HCT116 (cell line): Measurements from ENCODE around the gene VSIG10. TPM values are rescaled to one million over a fixed set of nuclear protein-coding genes. Genes with fewer than 3 reads are reported as not detected.
"Not testable (repeated sequence)": the region's sequence is repeated elsewhere in the genome, so short reads cannot be mapped to it uniquely, and the experiment has no call there.

Experiments used
- ATAC-seq: fragments of 200-7000 bp; cut with Tn5 transposase; 2 replicates; pipeline ENCODE4 v1.9.1; 2020; ENCODE audit warnings: mild to moderate bottlenecking, moderate library complexity
- BruUV-seq: library from RNA; stranded (reverse); fragments of 400-500 nt; replicated peaks from 2 replicates; lab custom pipeline; 2021; lab: Mats Ljungman, UMichigan
- CTCF ChIA-PET: fragments of 300-600 bp; sonication (Branson Sonifier 250); formaldehyde crosslinking; loops from one replicate; lab custom pipeline; 2021; ENCODE audit warnings: antibody characterized with exemption; lab: Charles Lee
- POLR2A ChIA-PET: fragments of 300-600, 350-600 bp; sonication (Branson Sonifier 250); formaldehyde crosslinking; loops from one replicate; lab custom pipeline; 2021; ENCODE audit warnings: antibody characterized with exemption; lab: Charles Lee
- RAD21 ChIA-PET, 2 experiments: fragments of 300-600 bp; sonication (Branson Sonifier 250); formaldehyde crosslinking; loops; one replicate each; lab custom pipeline; 2023; ENCODE audit warnings: low total read pairs in 2 of 2; ENCODE audit not compliant: uncharacterized antibody in 2 of 2, unreplicated experiment in 2 of 2, low non-redundant PET in 1 of 2; lab: Charles Lee
- DNase-seq: peaks from one replicate; pipeline ENCODE4 v3.0.0-alpha.2; 2010; ENCODE audit warnings: low read depth, low spot score
- H2AFZ ChIP-seq: fragments of 200-600 bp; shearing (Covaris generic), sonication (generic); 2 replicates; pipeline ENCODE4 v1.6.1; 2017; ENCODE audit warnings: low read depth, mixed run types, mixed read lengths, antibody characterized with exemption, low read length; ENCODE audit not compliant: poor library complexity, severe bottlenecking
- H3K27ac ChIP-seq: 2 replicates; pipeline ENCODE4 v1.5.1; 2012; ENCODE audit warnings: low read depth, low read length
- H3K27me3 ChIP-seq: fragments of 200-600 bp; sonication (generic); 2 replicates; pipeline ENCODE4 v1.6.1; 2016; ENCODE audit warnings: mixed run types, low read length, mixed read lengths; ENCODE audit not compliant: insufficient read depth
- H3K36me3 ChIP-seq, 2 experiments: fragments of 200-500 bp in 1 of 2; fragments of 200-600 bp in 1 of 2; sonication (Bioruptor generic) in 1 of 2; sonication (generic) in 1 of 2; 2 replicates each; pipeline versions ENCODE4 v1.5.1 to v1.6.1; 2014 to 2016; ENCODE audit warnings: low read length in 2 of 2, inconsistent platforms in 1 of 2, mixed read lengths in 1 of 2, mixed run types in 1 of 2; ENCODE audit not compliant: insufficient read depth in 2 of 2, control insufficient read depth in 1 of 2
- H3K4me1 ChIP-seq, 2 experiments: fragments of 200-600 bp in 1 of 2; sonication (generic) in 1 of 2; 2 replicates each; pipeline versions ENCODE4 v1.5.1 to v1.6.1; 2012 to 2017; ENCODE audit warnings: low read length in 2 of 2, inconsistent platforms in 1 of 2, mild to moderate bottlenecking in 1 of 2, mixed read lengths in 1 of 2, mixed run types in 1 of 2, moderate library complexity in 1 of 2; ENCODE audit not compliant: insufficient read depth in 2 of 2, control insufficient read depth in 1 of 2
- H3K4me2 ChIP-seq: fragments of 200-600 bp; sonication (generic); 2 replicates; pipeline ENCODE4 v1.6.1; 2017; ENCODE audit warnings: mixed run types, low read length, mixed read lengths
- H3K4me3 ChIP-seq, 2 experiments: fragments of 200-600 bp in 1 of 2; sonication (generic) in 1 of 2; replicated peaks in 1 of 2; 2 replicates each; pipeline ENCODE4 v1.5.1; 2011 to 2016; ENCODE audit warnings: low read length in 2 of 2, control low read depth in 1 of 2, low read depth in 1 of 2, mild to moderate bottlenecking in 1 of 2, mixed read lengths in 1 of 2, mixed run types in 1 of 2
- H3K79me2 ChIP-seq: fragments of 200-600 bp; sonication (generic); 2 replicates; pipeline ENCODE4 v1.6.1; 2017; ENCODE audit warnings: mild to moderate bottlenecking, mixed run types, low read length, moderate library complexity, mixed read lengths; ENCODE audit not compliant: insufficient read depth
- H3K9ac ChIP-seq: fragments of 200-600 bp; sonication (generic); 2 replicates; pipeline ENCODE4 v1.6.1; 2016; ENCODE audit warnings: low read length, mixed read lengths
- H3K9me2 ChIP-seq: fragments of 200-600 bp; sonication (generic), shearing (Covaris generic); 2 replicates; pipeline ENCODE4 v1.6.1; 2017; ENCODE audit warnings: mixed run types, mild to moderate bottlenecking, moderate library complexity; ENCODE audit not compliant: insufficient read depth
- H3K9me3 ChIP-seq, 2 experiments: fragments of 200-500 bp in 1 of 2; fragments of 200-600 bp in 1 of 2; sonication (Bioruptor generic) in 1 of 2; sonication (generic) in 1 of 2; 2 replicates each; pipeline ENCODE4 v1.6.1; 2014 to 2017; ENCODE audit warnings: low read length in 2 of 2, mixed read lengths in 2 of 2, inconsistent platforms in 1 of 2, low read depth in 1 of 2, mild to moderate bottlenecking in 1 of 2, mixed run types in 1 of 2, moderate library complexity in 1 of 2; ENCODE audit not compliant: control insufficient read depth in 1 of 2, insufficient read depth in 1 of 2
- H4K20me1 ChIP-seq: fragments of 200-600 bp; sonication (generic), shearing (Covaris generic); 2 replicates; pipeline ENCODE4 v1.6.1; 2017; ENCODE audit warnings: mixed run types, mild to moderate bottlenecking, moderate library complexity; ENCODE audit not compliant: insufficient read depth
- CBX3 ChIP-seq: IDR thresholded peaks from 2 replicates; pipeline ENCODE4 v1.6.1; 2012; ENCODE audit warnings: low read depth
- ELF1 ChIP-seq: IDR thresholded peaks from 2 replicates; pipeline ENCODE4 v1.6.1; 2012; ENCODE audit warnings: low read depth, borderline replicate concordance
- FOSL1 ChIP-seq: IDR thresholded peaks from 2 replicates; pipeline ENCODE4 v1.6.1; 2012; ENCODE audit warnings: low read depth
- JUND ChIP-seq: IDR thresholded peaks from 2 replicates; pipeline ENCODE4 v1.6.1; 2012
- POLR2A ChIP-seq: IDR thresholded peaks from 2 replicates; pipeline ENCODE4 v1.7.0; 2011; ENCODE audit warnings: borderline replicate concordance; ENCODE audit not compliant: insufficient read depth, insufficient read length; ENCODE audit errors: extremely low read depth
- POLR2AphosphoS5 ChIP-seq: IDR thresholded peaks from 2 replicates; pipeline ENCODE4 v1.6.1; 2011; ENCODE audit warnings: mild to moderate bottlenecking, low read depth, low read length, moderate library complexity
- SIN3A ChIP-seq: IDR thresholded peaks from 2 replicates; pipeline ENCODE4 v1.6.1; 2012; ENCODE audit warnings: low read depth
- SP1 ChIP-seq: IDR thresholded peaks from 2 replicates; pipeline ENCODE4 v1.6.1; 2012; ENCODE audit warnings: low read depth
- YY1 ChIP-seq: IDR thresholded peaks from 2 replicates; pipeline ENCODE4 v1.6.1; 2011; ENCODE audit warnings: low read length, low read depth, moderate library complexity, mild to moderate bottlenecking; ENCODE audit not compliant: insufficient replicate concordance; ENCODE audit errors: extremely low read depth
- ZFX ChIP-seq: fragments of 450-650 bp; IDR thresholded peaks from 2 replicates; pipeline ENCODE4 v1.6.1; 2017
- intact Hi-C: fragments of 100-400 bp; cut with micrococcal nuclease; formaldehyde crosslinking; loops from 2 replicates; pipeline ENCODE4 v1.10.0; 2022
- total RNA-seq: library from RNA; stranded (reverse); gene quantifications from one replicate; pipeline ENCODE4 v1.2.1, GENCODE V29; 2021; ENCODE audit not compliant: unreplicated experiment
- TF ChIP-seq, protein P1 (sequence below): IDR thresholded peaks from 2 replicates; pipeline ENCODE4 v1.6.1; 2011; ENCODE audit warnings: mild to moderate bottlenecking, low read length, moderate library complexity; ENCODE audit not compliant: insufficient replicate concordance; ENCODE audit errors: extremely low read depth
- TF ChIP-seq, protein P2 (sequence below): IDR thresholded peaks from 2 replicates; pipeline ENCODE4 v1.6.1; 2012

Gene VSIG10
- total RNA-seq, 1 experiment from 2014 or later: 42.6 TPM

GRCh38 chr12:118135788-118136558 lies 32.2 kb upstream of the VSIG10 start, which contains the start of gene PEBP1:
TSS of gene PEBP1 (plus strand) at chr12:118136124. CDS start at chr12:118136210, 86 bp downstream.
- ATAC-seq (peak; percentile 96), DNase-seq (peak; percentile 85)
- Histone ChIP-seq H3K4me2 (peak within 1 kb of the TSS; percentile 94), H3K4me1 (peaks cover 21 to 29% of the 10 kb centered on the region in 2 experiments), H4K20me1 (no peaks in the 10 kb centered on the region), H3K4me3 (peak within 1 kb of the TSS; percentile 91 to 94), H2AFZ (peak within 1 kb of the TSS; percentile 86), H3K9ac (peak within 1 kb of the TSS; percentile 96), H3K27ac (peak within 1 kb of the TSS; percentile 81), H3K79me2 (peaks cover 31% of the 10 kb centered on the region), H3K9me3 (no peaks in the 10 kb centered on the region), H3K27me3 (no peaks in the 10 kb centered on the region), H3K9me2 (no peaks in the 10 kb centered on the region), H3K36me3 (peaks cover 17 to 18% of the 10 kb centered on the region in 2 experiments)
- RAD21 ChIA-PET: no interaction called here
- POLR2A ChIA-PET: interaction anchor here (1.0 to 1.8 kb wide), 4 partner anchors 11 to 242 kb away, joined by 3 to 5 read pairs (median 3); no protein-coding TSS in a partner anchor
- intact Hi-C loops: loop anchor here (10.0 kb wide), 1 partner anchor 261 kb away; no protein-coding TSS in a partner anchor
- no TSS peak for BruUV-seq
- peak; percentile 94 for TF ChIP-seq ZFX
- TF ChIP-seq YY1: peak; percentile 62
- peak; percentile 88 for TF ChIP-seq POLR2A
- TF ChIP-seq FOSL1: no peak
- TF ChIP-seq, protein P1, sequence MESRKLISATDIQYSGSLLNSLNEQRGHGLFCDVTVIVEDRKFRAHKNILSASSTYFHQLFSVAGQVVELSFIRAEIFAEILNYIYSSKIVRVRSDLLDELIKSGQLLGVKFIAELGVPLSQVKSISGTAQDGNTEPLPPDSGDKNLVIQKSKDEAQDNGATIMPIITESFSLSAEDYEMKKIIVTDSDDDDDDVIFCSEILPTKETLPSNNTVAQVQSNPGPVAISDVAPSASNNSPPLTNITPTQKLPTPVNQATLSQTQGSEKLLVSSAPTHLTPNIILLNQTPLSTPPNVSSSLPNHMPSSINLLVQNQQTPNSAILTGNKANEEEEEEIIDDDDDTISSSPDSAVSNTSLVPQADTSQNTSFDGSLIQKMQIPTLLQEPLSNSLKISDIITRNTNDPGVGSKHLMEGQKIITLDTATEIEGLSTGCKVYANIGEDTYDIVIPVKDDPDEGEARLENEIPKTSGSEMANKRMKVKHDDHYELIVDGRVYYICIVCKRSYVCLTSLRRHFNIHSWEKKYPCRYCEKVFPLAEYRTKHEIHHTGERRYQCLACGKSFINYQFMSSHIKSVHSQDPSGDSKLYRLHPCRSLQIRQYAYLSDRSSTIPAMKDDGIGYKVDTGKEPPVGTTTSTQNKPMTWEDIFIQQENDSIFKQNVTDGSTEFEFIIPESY: peak; percentile 92
- TF ChIP-seq, protein P2, sequence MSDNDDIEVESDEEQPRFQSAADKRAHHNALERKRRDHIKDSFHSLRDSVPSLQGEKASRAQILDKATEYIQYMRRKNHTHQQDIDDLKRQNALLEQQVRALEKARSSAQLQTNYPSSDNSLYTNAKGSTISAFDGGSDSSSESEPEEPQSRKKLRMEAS: peak; percentile 99
- TF ChIP-seq ELF1: no peak
- TF ChIP-seq JUND: no peak
- TF ChIP-seq SP1: peak; percentile 95
- peak; percentile 72 for TF ChIP-seq SIN3A
- peak; percentile 87 for TF ChIP-seq POLR2AphosphoS5
- TF ChIP-seq CBX3: no peak; the same call in 1 of the 2 replicates
- CTCF ChIA-PET: interaction anchor here (0.6 to 2.3 kb wide), 5 partner anchors 14 to 242 kb away, joined by 3 to 13 read pairs (median 8); partner anchors contain the start of gene SUDS3

- CTCF ChIA-PET, H3K9me3 ChIP-seq, BruUV-seq, H3K27ac ChIP-seq, H2AFZ ChIP-seq, H3K27me3 ChIP-seq, H3K79me2 ChIP-seq, H3K4me2 ChIP-seq, ATAC-seq, RAD21 ChIA-PET, H3K36me3 ChIP-seq, H4K20me1 ChIP-seq, H3K9ac ChIP-seq, H3K9me2 ChIP-seq, DNase-seq, H3K4me3 ChIP-seq, intact Hi-C loops: not testable (repeated sequence)
- POLR2A ChIA-PET: interaction anchor here (1.0 kb wide), 1 partner anchor 8 kb away, joined by 3 read pairs; no protein-coding TSS in a partner anchor
- peaks cover 15 to 19% of the 10 kb centered on the region in 2 experiments for H3K4me1 ChIP-seq
Measured at GRCh38 chr12:118129436-118129835, 25.6 kb upstream of the VSIG10 start.
